DND-41 (cell line): ENCODE data around the gene COX7A1.

Source experiments
- ATAC-seq: fragments of 200-7000 bp; cut with Tn5 transposase; 3 replicates; pipeline ENCODE4 v1.9.1; 2021; ENCODE audit warnings: low read depth; ENCODE audit not compliant: insufficient read depth
- DNase-seq: peaks from one replicate; pipeline ENCODE4 v3.0.0-alpha.2; 2020
- H2AFZ ChIP-seq: 2 replicates; pipeline ENCODE4 v1.6.0; 2012; ENCODE audit warnings: low read depth, low read length
- H3K27ac ChIP-seq: 2 replicates; pipeline ENCODE4 v1.5.1; 2012; ENCODE audit warnings: low read length, inconsistent platforms
- H3K27me3 ChIP-seq: fragments of 200-600 bp; sonication (generic); 2 replicates; pipeline ENCODE4 v1.6.0; 2012; ENCODE audit warnings: low read length, mild to moderate bottlenecking, inconsistent platforms; ENCODE audit not compliant: insufficient read depth, poor library complexity
- H3K36me3 ChIP-seq: 2 replicates; pipeline ENCODE4 v1.5.1; 2012; ENCODE audit warnings: low read length, inconsistent platforms; ENCODE audit not compliant: insufficient read depth
- H3K4me1 ChIP-seq: 2 replicates; pipeline ENCODE4 v1.5.1; 2012; ENCODE audit warnings: mild to moderate bottlenecking, low read length; ENCODE audit not compliant: insufficient read depth
- H3K4me2 ChIP-seq: 2 replicates; pipeline ENCODE4 v1.6.0; 2012; ENCODE audit warnings: mild to moderate bottlenecking, moderate library complexity, low read length, inconsistent platforms; ENCODE audit not compliant: insufficient read depth
- H3K4me3 ChIP-seq, 2 experiments: fragments of 200-600 bp in 1 of 2; shearing (Covaris generic) in 1 of 2; 2 replicates each; pipeline ENCODE4 v1.5.1; 2012 to 2016; ENCODE audit warnings: inconsistent platforms in 2 of 2, low read length in 2 of 2, mild to moderate bottlenecking in 2 of 2, low read depth in 1 of 2, moderate library complexity in 1 of 2
- H3K79me2 ChIP-seq: 2 replicates; pipeline ENCODE4 v1.6.0; 2012; ENCODE audit warnings: low read length, inconsistent platforms; ENCODE audit not compliant: insufficient read depth
- H3K9ac ChIP-seq: 2 replicates; pipeline ENCODE4 v1.6.0; 2012; ENCODE audit warnings: low read depth, mild to moderate bottlenecking, inconsistent platforms, low read length, moderate library complexity
- H3K9me3 ChIP-seq: 2 replicates; pipeline ENCODE4 v1.5.1; 2012; ENCODE audit warnings: low read length, moderate library complexity, mild to moderate bottlenecking, inconsistent platforms; ENCODE audit not compliant: insufficient read depth, severe bottlenecking
- H4K20me1 ChIP-seq: 2 replicates; pipeline ENCODE4 v1.6.0; 2012; ENCODE audit warnings: low read length; ENCODE audit not compliant: insufficient read depth
- CTCF ChIP-seq: IDR thresholded peaks from 2 replicates; pipeline ENCODE4 v1.5.1; 2012; ENCODE audit warnings: borderline replicate concordance, low read length, moderate library complexity, mild to moderate bottlenecking; ENCODE audit not compliant: poor library complexity, severe bottlenecking; ENCODE audit errors: extremely low read depth
- EZH2 ChIP-seq: IDR thresholded peaks from 3 replicates; pipeline ENCODE4 v1.6.1; 2012; ENCODE audit warnings: borderline replicate concordance, low read depth, mild to moderate bottlenecking, moderate library complexity, low read length, inconsistent platforms; ENCODE audit not compliant: severe bottlenecking

Gene COX7A1

GRCh38 chr19:36150586-36150985, 1.7 kb downstream of the COX7A1 start:
- no peaks in the 10 kb centered on the region for H3K4me1 ChIP-seq
- 0 out of 2 replicates have a peak, but pooled peaks cover 3% of the 10 kb centered on the region for H4K20me1 ChIP-seq
- H3K79me2 ChIP-seq, result no peaks in the 10 kb centered on the region
- H3K27me3 ChIP-seq, result no peaks in the 10 kb centered on the region
- no peaks in the 10 kb centered on the region for H3K9me3 ChIP-seq
- no peak overlapping the region for H3K27ac ChIP-seq
- no peak overlapping the region for H3K4me3 ChIP-seq
- H3K4me2 ChIP-seq, result no peak overlapping the region
- H3K9ac ChIP-seq, result no peak overlapping the region
- peaks cover 52% of the 10 kb centered on the region for H3K36me3 ChIP-seq
- TF ChIP-seq EZH2, result no peak
- no peak for TF ChIP-seq CTCF
- no peak overlapping the region for H2AFZ ChIP-seq
- ATAC-seq (no peak), DNase-seq (no peak)

- Histone ChIP-seq H3K79me2 (no peaks in the 10 kb centered on the region), H3K36me3 (peaks cover 59% of the 10 kb centered on the region), H2AFZ (no peak overlapping the region), H3K4me2 (no peak overlapping the region), H3K27me3 (no peaks in the 10 kb centered on the region), H3K4me3 (no peak overlapping the region), H3K27ac (no peak overlapping the region), H3K9me3 (no peaks in the 10 kb centered on the region), H4K20me1 (0 out of 2 replicates have a peak, but pooled peaks cover 3% of the 10 kb centered on the region), H3K9ac (no peak overlapping the region), H3K4me1 (no peaks in the 10 kb centered on the region)
- no peak for ATAC-seq
- TF ChIP-seq CTCF (no peak), EZH2 (no peak)
- DNase-seq, result no peak
Measured at GRCh38 chr19:36149673-36150406, 2.4 kb downstream of the COX7A1 start.

- DNase-seq (no peak), ATAC-seq (no peak)
- no peak for TF ChIP-seq CTCF
- H3K9me3 ChIP-seq, result no peaks in the 10 kb centered on the region
- peaks cover 65% of the 10 kb centered on the region for H3K36me3 ChIP-seq
- no peak overlapping the region for H3K4me3 ChIP-seq
- no peak overlapping the region for H3K9ac ChIP-seq
- H4K20me1 ChIP-seq, result peaks cover 17% of the 10 kb centered on the region
- H3K27ac ChIP-seq, result no peak overlapping the region
- H3K4me2 ChIP-seq, result no peak overlapping the region
- H3K79me2 ChIP-seq, result peaks cover 24% of the 10 kb centered on the region
- H3K27me3 ChIP-seq, result no peaks in the 10 kb centered on the region
- H3K4me1 ChIP-seq, result peaks cover 11% of the 10 kb centered on the region
- no peak overlapping the region for H2AFZ ChIP-seq
Measured at GRCh38 chr19:36144624-36145023, 7.6 kb downstream of the COX7A1 start.

GRCh38 chr19:36142496-36142895, 9.8 kb downstream of the COX7A1 start:
- H2AFZ ChIP-seq, result no peak overlapping the region
- peaks cover 24% of the 10 kb centered on the region for H3K79me2 ChIP-seq
- no peaks in the 10 kb centered on the region for H3K9me3 ChIP-seq
- no peak overlapping the region for H3K4me2 ChIP-seq
- H3K36me3 ChIP-seq, result peaks cover 49% of the 10 kb centered on the region
- ATAC-seq, result no peak
- peaks cover 22% of the 10 kb centered on the region for H3K4me1 ChIP-seq
- no peak overlapping the region for H3K27ac ChIP-seq
- no peaks in the 10 kb centered on the region for H3K27me3 ChIP-seq
- H3K4me3 ChIP-seq, result no peak overlapping the region
- no peak for DNase-seq
- H4K20me1 ChIP-seq, result peaks cover 17% of the 10 kb centered on the region
- TF ChIP-seq CTCF (no peak), EZH2 (no peak)
- H3K9ac ChIP-seq, result no peak overlapping the region
